ENCODE data around the gene PRSS2.

Gene PRSS2

GRCh38 chr7:142819530-142819929, 48.8 kb downstream of the PRSS2 start:
- Histone ChIP-seq H3K27ac (replicated peaks) (no peak overlapping the region), H3K4me3 (replicated peaks; ENCODE audit: insufficient read depth, low read length) (no peak overlapping the region), H3K27me3 (ENCODE audit: insufficient read depth, poor library complexity, severe bottlenecking) (peaks cover 8% of the 10 kb centered on the region)
- TF ChIP-seq CTCF (IDR thresholded peaks at IDR 0.05; ENCODE audit: insufficient read depth, low read length) (no peak), GABPA (IDR thresholded peaks at IDR 0.05; ENCODE audit: low read depth) (no peak), POLR2AphosphoS5 (IDR thresholded peaks at IDR 0.05; ENCODE audit: low read depth) (no peak), REST (IDR thresholded peaks at IDR 0.05; ENCODE audit: insufficient replicate concordance, low read depth) (no peak), SPI1 (IDR thresholded peaks at IDR 0.05; ENCODE audit: borderline replicate concordance, low read depth) (no peak)
- DNase-seq (ENCODE audit: low read depth in 1 of 2, low spot score in 1 of 2): no peak

GRCh38 chr7:142822714-142823113, 51.9 kb downstream of the PRSS2 start:
- TF ChIP-seq GABPA (IDR thresholded peaks at IDR 0.05; ENCODE audit: low read depth) (no peak), CTCF (IDR thresholded peaks at IDR 0.05; ENCODE audit: insufficient read depth, low read length) (no peak), SPI1 (IDR thresholded peaks at IDR 0.05; ENCODE audit: borderline replicate concordance, low read depth) (no peak), POLR2AphosphoS5 (IDR thresholded peaks at IDR 0.05; ENCODE audit: low read depth) (no peak), REST (IDR thresholded peaks at IDR 0.05; ENCODE audit: insufficient replicate concordance, low read depth) (no peak)
- peaks cover 8% of the 10 kb centered on the region for H3K27me3 ChIP-seq (ENCODE audit: insufficient read depth, poor library complexity, severe bottlenecking)
- no peak overlapping the region for H3K4me3 ChIP-seq (replicated peaks; ENCODE audit: insufficient read depth, low read length)
- no peak overlapping the region for H3K27ac ChIP-seq (replicated peaks)
- DNase-seq (ENCODE audit: low read depth in 1 of 2, low spot score in 1 of 2): no peak
